PC-3 (cell line): ENCODE measurements around the gene CENPH. TPM values are rescaled to one million over a fixed set of nuclear protein-coding genes. Genes with fewer than 3 reads are reported as not detected.
"Not testable (repeated sequence)": the region's sequence is repeated elsewhere in the genome, so short reads cannot be mapped to it uniquely, and the experiment has no call there.

Experiments
- ATAC-seq: fragments of 200-7000 bp; cut with Tn5 transposase; 2 replicates; pipeline ENCODE4 v1.9.1; 2020; ENCODE audit warnings: mild to moderate bottlenecking, moderate library complexity
- Bru-seq: library from RNA; stranded (reverse); fragments of 400-500 nt; gene quantifications from one replicate; lab custom pipeline; 2021; lab: Mats Ljungman, UMichigan
- BruChase-seq, 2 experiments: library from RNA; stranded (reverse); fragments of 400-500 nt; gene quantifications; one replicate each; lab custom pipeline; 2021; lab: Mats Ljungman, UMichigan
- BruUV-seq: library from RNA; stranded (reverse); fragments of 400-500 nt; replicated peaks from 2 replicates; lab custom pipeline; 2021; lab: Mats Ljungman, UMichigan
- CTCF ChIA-PET: fragments of 300-600 bp; sonication (Branson Sonifier 250); formaldehyde crosslinking; loops from one replicate; lab custom pipeline; 2022; ENCODE audit warnings: antibody characterized with exemption; lab: Charles Lee
- POLR2A ChIA-PET: fragments of 300-600 bp; sonication (Branson Sonifier 250); formaldehyde crosslinking; loops from one replicate; lab custom pipeline; 2022; ENCODE audit warnings: antibody characterized with exemption; ENCODE audit not compliant: unreplicated experiment; lab: Charles Lee
- DNase-seq: peaks from one replicate; pipeline ENCODE4 v3.0.0-alpha.2; 2015
- H2AFZ ChIP-seq: fragments of 300-600 bp; sonication (generic); 2 replicates; pipeline ENCODE4 v1.6.0; 2016; ENCODE audit warnings: antibody characterized with exemption, low read length
- H3F3A ChIP-seq: fragments of 300-600 bp; sonication (generic); one replicate; pipeline ENCODE4 v1.6.0; 2017; ENCODE audit warnings: antibody characterized with exemption, low read length, control low read depth, mild to moderate bottlenecking; ENCODE audit not compliant: unreplicated experiment
- H3K27ac ChIP-seq: fragments of 300-600 bp; sonication (generic); 2 replicates; pipeline ENCODE4 v1.5.1; 2016; ENCODE audit warnings: mild to moderate bottlenecking, low read length
- H3K27me3 ChIP-seq: fragments of 300-600 bp; sonication (generic); 2 replicates; pipeline ENCODE4 v1.6.1; 2016; ENCODE audit warnings: low read length, mixed read lengths
- H3K36me3 ChIP-seq: fragments of 300-600 bp; sonication (generic); 2 replicates; pipeline ENCODE4 v1.6.1; 2016; ENCODE audit warnings: low read depth, mixed run types, low read length, mixed read lengths
- H3K4me1 ChIP-seq: fragments of 300-600 bp; sonication (generic); 2 replicates; pipeline ENCODE4 v1.5.1; 2016; ENCODE audit warnings: low read length; ENCODE audit not compliant: insufficient read depth
- H3K4me2 ChIP-seq: fragments of 300-600 bp; sonication (generic); 2 replicates; pipeline ENCODE4 v1.6.0; 2016; ENCODE audit warnings: low read length
- H3K4me3 ChIP-seq: fragments of 300-600 bp; sonication (generic); 2 replicates; pipeline ENCODE4 v1.5.1; 2016; ENCODE audit warnings: mild to moderate bottlenecking, low read length, mixed read lengths
- H3K79me2 ChIP-seq: fragments of 300-600 bp; sonication (generic); 2 replicates; pipeline ENCODE4 v1.6.1; 2017; ENCODE audit warnings: low read length, mixed read lengths
- H3K9ac ChIP-seq: fragments of 300-600 bp; sonication (generic); 2 replicates; pipeline ENCODE4 v1.6.0; 2016; ENCODE audit warnings: mild to moderate bottlenecking, low read length
- H3K9me2 ChIP-seq: fragments of 300-600 bp; sonication (generic); replicated peaks from 2 replicates; pipeline ENCODE4 v1.6.1; 2016; ENCODE audit warnings: mixed run types, low read length, mixed read lengths
- H3K9me3 ChIP-seq: fragments of 300-600 bp; sonication (generic); 2 replicates; pipeline ENCODE4 v1.6.1; 2016; ENCODE audit warnings: low read length, mixed read lengths
- H4K20me1 ChIP-seq: fragments of 300-600 bp; sonication (generic); 2 replicates; pipeline ENCODE4 v1.6.1; 2016; ENCODE audit warnings: low read length, mixed read lengths
- CTCF ChIP-seq: fragments of 300-600 bp; sonication (generic); conservative IDR thresholded peaks from 2 replicates; pipeline ENCODE4 v1.5.1; 2017; ENCODE audit warnings: antibody characterized with exemption, low read depth, mild to moderate bottlenecking, low read length
- EZH2 ChIP-seq: fragments of 300-600 bp; sonication (generic); IDR thresholded peaks from one replicate; pipeline ENCODE4 v1.6.1; 2017; ENCODE audit warnings: antibody characterized with exemption, mild to moderate bottlenecking, low read length; ENCODE audit not compliant: unreplicated experiment
- EZH2phosphoT487 ChIP-seq: fragments of 300-600 bp; sonication (generic); IDR thresholded peaks from 2 replicates; pipeline ENCODE4 v1.6.1; 2018; ENCODE audit warnings: mild to moderate bottlenecking, antibody characterized with exemption, low read length, borderline replicate concordance
- intact Hi-C: fragments of 100-400 bp; cut with micrococcal nuclease; formaldehyde crosslinking; loops from 2 replicates; pipeline ENCODE4 v1.9.0; 2023
- long read RNA-seq: library from polyadenylated mRNA; unstranded; transcript quantifications from one replicate; pipeline ENCODE4 v2.0.0, GENCODE V29; 2021; ENCODE audit not compliant: unreplicated experiment
- total RNA-seq: library from RNA; depleted of rRNA; stranded (reverse); fragments of >200 nt; gene quantifications from 2 replicates; pipeline ENCODE4 v1.2.3, GENCODE V29; 2014; rRNA removed

CENPH gene
- 22.1 and 27.8 TPM in 2 replicates for total RNA-seq
- Bru-seq, nascent RNA, result percentile 50 among the genes with signal in this experiment
- percentile 51 among the genes with signal in this experiment for BruChase-seq, experiment 1, labeled RNA remaining after a 6-hour chase
- BruChase-seq, experiment 2, labeled RNA remaining after a 2-hour chase, result percentile 38 among the genes with signal in this experiment
- long read RNA-seq, transcript CENPH-201 (9 exons, 1,389 nt), result major isoform, 8 of 13 reads
- long read RNA-seq, partial matches to known transcripts, result 0 of 13 reads
- long read RNA-seq, other reads (novel, unspliced or antisense), result 4 of 13 reads

GRCh38 chr5:69189162-69190086 is at the start of gene CENPH:
CENPH (plus strand) TSS chr5:69189583; CDS start chr5:69189635, 52 bp downstream.
- ChIA-PET CTCF (interaction anchor here (1.2 kb wide), 1 partner anchor 96 kb away, joined by 3 read pairs; no protein-coding TSS in a partner anchor), POLR2A (interaction anchor here (0.9 kb wide), 1 partner anchor 23 kb away, joined by 3 read pairs; no protein-coding TSS in a partner anchor)
- peak; percentile 83 for ATAC-seq
- peak within 1 kb of the TSS; percentile 86 for H3K27ac ChIP-seq
- H2AFZ ChIP-seq, result peak within 1 kb of the TSS; percentile 94
- H3K27me3 ChIP-seq, result no peaks in the 10 kb centered on the region
- no peaks in the 10 kb centered on the region for H3F3A ChIP-seq
- peaks cover 11% of the 10 kb centered on the region; the same call in 1 of the 2 replicates for H3K79me2 ChIP-seq
- H3K9me3 ChIP-seq, result no peaks in the 10 kb centered on the region
- H3K9ac ChIP-seq, result peak within 1 kb of the TSS; percentile 91
- H3K9me2 ChIP-seq, result no peaks in the 10 kb centered on the region
- no peaks in the 10 kb centered on the region for H4K20me1 ChIP-seq
- no peak for TF ChIP-seq CTCF
- no peaks in the 10 kb centered on the region; the same call in 1 of the 2 replicates for H3K36me3 ChIP-seq
- BruUV-seq, result no TSS peak
- intact Hi-C loops, result loop anchor here (1.0 to 10.0 kb wide), 3 partner anchors 45 to 95 kb away; partner anchors contain the start of genes CDK7 and SLC30A5
- no peaks in the 10 kb centered on the region for H3K4me1 ChIP-seq
- peak within 1 kb of the TSS; percentile 82 for H3K4me3 ChIP-seq
- H3K4me2 ChIP-seq, result peak within 1 kb of the TSS; percentile 91
- DNase-seq, result peak; percentile 91

- POLR2A ChIA-PET, H3K9ac ChIP-seq, H3K27me3 ChIP-seq, intact Hi-C loops, BruUV-seq, H2AFZ ChIP-seq, H3K9me3 ChIP-seq, DNase-seq, H3K79me2 ChIP-seq, H3K4me2 ChIP-seq, H3K9me2 ChIP-seq, H3K27ac ChIP-seq, CTCF ChIA-PET, ATAC-seq, H3K36me3 ChIP-seq, H4K20me1 ChIP-seq, H3F3A ChIP-seq, H3K4me1 ChIP-seq, H3K4me3 ChIP-seq: not testable (repeated sequence)
Measured at GRCh38 chr5:69140239-69140638, 49.1 kb upstream of the CENPH start.

GRCh38 chr5:69140827-69141226 is 48.6 kb upstream of the CENPH start:
- ATAC-seq, result no peak
- ChIA-PET POLR2A (no interaction called here), CTCF (no interaction called here)

GRCh38 chr5:69148576-69148975 is 40.8 kb upstream of the CENPH start:
- H2AFZ ChIP-seq, H3K9me2 ChIP-seq, BruUV-seq, DNase-seq, H3K4me1 ChIP-seq, H3F3A ChIP-seq, intact Hi-C loops, H3K9ac ChIP-seq, H3K27me3 ChIP-seq, CTCF ChIA-PET, H4K20me1 ChIP-seq, H3K4me2 ChIP-seq, H3K4me3 ChIP-seq, H3K27ac ChIP-seq, H3K9me3 ChIP-seq, H3K79me2 ChIP-seq, H3K36me3 ChIP-seq, ATAC-seq, POLR2A ChIA-PET: not testable (repeated sequence)

More at GRCh38 chr5:69140827-69141226, 48.6 kb upstream of the CENPH start:
- no peak overlapping the region for H2AFZ ChIP-seq
- no peaks in the 10 kb centered on the region for H3K27me3 ChIP-seq
- no peak overlapping the region for H3K4me3 ChIP-seq
- no peaks in the 10 kb centered on the region for H3K36me3 ChIP-seq
- no TSS peak for BruUV-seq
- H4K20me1 ChIP-seq, result no peaks in the 10 kb centered on the region
- H3F3A ChIP-seq, result no peaks in the 10 kb centered on the region
- H3K9ac ChIP-seq, result no peak overlapping the region
- no peaks in the 10 kb centered on the region for H3K9me2 ChIP-seq
- no peak overlapping the region for H3K4me2 ChIP-seq
- no peak for DNase-seq
- H3K27ac ChIP-seq, result no peak overlapping the region
- H3K79me2 ChIP-seq, result no peaks in the 10 kb centered on the region
- intact Hi-C loops, result no loop called here
- H3K9me3 ChIP-seq, result no peaks in the 10 kb centered on the region
- TF ChIP-seq CTCF, result no peak
- no peak for TF ChIP-seq EZH2
- no peak for TF ChIP-seq EZH2phosphoT487
- H3K4me1 ChIP-seq, result no peaks in the 10 kb centered on the region
